Calu3 (cell line): Measurements from ENCODE around the gene MT1H. TPM values are rescaled to one million over a fixed set of nuclear protein-coding genes. Genes with fewer than 3 reads are reported as not detected.

Experiments
- total RNA-seq: library from RNA; stranded (reverse); gene quantifications from 2 replicates; pipeline ENCODE4 v1.2.3, GENCODE V29; 2022

MT1H gene
- total RNA-seq, 1 experiment from 2014 or later = not detected

Other genes starting within 250 kb of the MT1H start
- gene AMFR, start 244.3 kb upstream of the MT1H start, total RNA-seq = 108 and 116 TPM in 2 replicates
- 234 and 266 TPM in 2 replicates for gene NUDT21, start 218.5 kb upstream of the MT1H start, total RNA-seq
- gene OGFOD1, start 218.3 kb upstream of the MT1H start, total RNA-seq = 59.6 and 60.6 TPM in 2 replicates
- gene BBS2, start 149.8 kb upstream of the MT1H start, total RNA-seq = 35.5 and 36.4 TPM in 2 replicates
- gene MT4, start 104.7 kb upstream of the MT1H start, total RNA-seq = not detected in 2 replicates
- not detected in 2 replicates for gene MT3, start 80.3 kb upstream of the MT1H start, total RNA-seq
- gene MT2A, start 61.2 kb upstream of the MT1H start, total RNA-seq = 8.2 and 28.1 TPM in 2 replicates
- gene MT1E, start 44.0 kb upstream of the MT1H start, total RNA-seq = not detected in 2 replicates
- gene MT1M, start 37.2 kb upstream of the MT1H start, total RNA-seq = not detected in 2 replicates
- gene MT1A, start 31.1 kb upstream of the MT1H start, total RNA-seq = not detected in 2 replicates
- gene MT1B, start 17.9 kb upstream of the MT1H start, total RNA-seq = not detected in 2 replicates
- gene MT1F, start 11.9 kb upstream of the MT1H start, total RNA-seq = 2.6 and 7.7 TPM in 2 replicates
- not detected in 2 replicates for gene MT1G, start 1.7 kb upstream of the MT1H start, total RNA-seq
- 5.3 and 15.4 TPM in 2 replicates for gene MT1X, start 12.7 kb downstream of the MT1H start, total RNA-seq
- gene NUP93, start 60.3 kb downstream of the MT1H start, total RNA-seq = 120 and 123 TPM in 2 replicates
- gene SLC12A3, start 195.4 kb downstream of the MT1H start, total RNA-seq = not detected in 2 replicates